GM18951 (cell line): Measurements from ENCODE around the gene PLCB3.

Experiments used
- POLR2A ChIP-seq: IDR thresholded peaks from 4 replicates; pipeline ENCODE4 v1.6.1; 2011; ENCODE audit warnings: mild to moderate bottlenecking; ENCODE audit not compliant: insufficient read length, insufficient read depth; ENCODE audit errors: extremely low read depth
- in situ Hi-C: fragments of 300-500 bp; cut with MboI; formaldehyde crosslinking; loops from one replicate; pipeline ENCODE4 v1.12.0; 2022; ENCODE audit warnings: low sequenced_read_pairs, mixed read lengths, inconsistent platforms; ENCODE audit not compliant: unreplicated experiment

The PLCB3 gene

DNA sequence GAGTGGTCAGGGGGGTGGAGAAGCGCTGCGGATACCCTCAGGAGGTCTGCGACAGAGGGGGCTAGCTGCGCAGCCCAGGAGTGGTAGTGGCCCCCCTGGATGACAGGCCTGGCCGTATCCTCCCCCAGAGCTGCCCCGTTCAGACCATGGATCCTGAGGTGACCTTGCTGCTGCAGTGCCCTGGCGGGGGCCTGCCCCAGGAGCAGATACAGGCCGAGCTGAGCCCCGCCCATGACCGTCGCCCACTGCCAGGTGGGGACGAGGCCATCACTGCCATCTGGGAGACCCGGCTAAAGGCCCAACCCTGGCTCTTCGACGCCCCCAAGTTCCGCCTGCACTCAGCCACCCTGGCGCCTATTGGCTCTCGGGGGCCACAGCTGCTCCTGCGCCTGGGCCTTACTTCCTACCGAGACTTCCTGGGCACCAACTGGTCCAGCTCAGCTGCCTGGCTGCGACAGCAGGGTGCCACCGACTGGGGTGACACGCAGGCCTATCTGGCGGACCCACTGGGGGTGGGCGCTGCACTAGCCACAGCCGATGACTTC lies 24.8 kb upstream of the PLCB3 start:
- TF ChIP-seq POLR2A = peak; percentile 25
- in situ Hi-C loops = no loop called here

DNA sequence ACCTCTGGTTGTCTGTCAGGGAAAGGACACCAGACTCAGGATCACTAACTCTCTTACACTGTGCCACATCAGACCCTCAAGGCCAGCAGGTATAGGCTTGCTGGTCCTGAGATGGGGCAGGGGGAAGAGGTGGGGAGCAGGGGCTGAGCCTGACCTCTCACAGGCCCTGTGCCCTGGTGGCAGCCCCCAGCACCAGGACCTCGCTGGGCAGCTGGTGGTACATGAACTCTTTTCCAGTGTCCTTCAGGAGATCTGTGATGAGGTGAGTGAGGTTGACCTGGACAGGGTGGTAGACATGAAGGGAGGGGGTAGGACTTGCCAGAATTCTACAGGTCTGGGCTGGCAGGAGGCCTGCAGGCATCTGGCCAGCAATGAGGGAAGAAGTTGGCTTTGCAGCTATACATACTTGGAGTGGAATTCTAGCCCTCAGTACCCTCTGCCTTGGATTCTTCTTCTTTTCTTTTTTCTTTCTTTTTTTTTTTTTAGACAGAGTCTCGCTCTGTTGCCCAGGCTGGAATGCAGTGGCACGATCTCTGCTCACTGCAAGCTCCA lies 23.8 kb upstream of the PLCB3 start:
- in situ Hi-C loops = no loop called here
- no peak for TF ChIP-seq POLR2A

DNA sequence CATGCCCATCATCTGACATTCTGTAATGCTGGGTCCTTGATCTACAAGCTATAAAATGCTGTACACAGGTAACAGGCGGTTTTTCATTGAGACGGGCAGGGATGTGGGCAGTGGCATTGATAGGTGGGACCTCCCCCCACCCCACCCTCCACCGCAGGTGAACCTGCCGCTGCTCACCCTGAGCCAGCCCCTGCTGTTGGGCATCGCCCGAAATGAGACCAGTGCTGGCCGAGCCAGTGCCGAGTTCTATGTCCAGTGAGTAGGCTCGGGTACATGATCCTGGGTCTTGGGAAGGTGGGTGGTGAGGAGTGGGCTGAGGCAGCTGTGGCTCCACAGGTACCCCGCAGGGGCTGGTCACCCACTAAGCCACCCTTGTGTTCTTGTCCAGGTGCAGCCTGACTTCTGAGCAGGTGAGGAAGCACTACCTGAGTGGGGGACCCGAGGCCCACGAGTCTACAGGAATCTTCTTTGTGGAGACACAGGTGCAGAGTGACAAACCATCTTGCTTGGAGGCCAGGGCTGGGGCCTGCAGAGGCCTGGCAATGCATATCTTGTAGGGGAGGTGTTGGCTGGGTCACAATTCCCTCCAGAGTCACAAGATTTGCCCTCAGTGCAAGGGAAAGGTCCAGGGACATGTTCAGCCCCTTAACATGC lies 22.1 kb upstream of the PLCB3 start:
- TF ChIP-seq POLR2A = no peak
- in situ Hi-C loops = no loop called here

DNA sequence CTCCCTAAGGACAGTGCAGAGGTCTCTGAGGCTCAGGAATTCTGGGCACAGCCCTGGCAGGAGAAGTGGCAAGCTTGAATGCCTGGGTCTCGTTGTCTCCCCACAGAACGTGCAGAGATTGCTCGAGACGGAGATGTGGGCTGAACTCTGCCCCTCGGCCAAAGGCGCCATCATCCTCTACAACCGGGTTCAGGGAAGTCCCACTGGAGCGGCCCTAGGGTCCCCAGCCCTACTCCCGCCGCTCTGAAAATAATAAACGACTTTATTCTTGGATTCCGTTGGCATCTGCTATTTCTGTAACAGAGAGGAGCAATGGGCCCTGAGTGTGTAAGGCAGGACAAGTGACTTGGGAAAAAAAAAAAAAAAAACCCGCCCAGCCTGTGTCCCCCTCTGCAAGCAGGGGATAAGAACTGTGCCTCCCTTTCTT lies 21.6 kb upstream of the PLCB3 start:
- in situ Hi-C loops = no loop called here
- TF ChIP-seq POLR2A = no peak

DNA sequence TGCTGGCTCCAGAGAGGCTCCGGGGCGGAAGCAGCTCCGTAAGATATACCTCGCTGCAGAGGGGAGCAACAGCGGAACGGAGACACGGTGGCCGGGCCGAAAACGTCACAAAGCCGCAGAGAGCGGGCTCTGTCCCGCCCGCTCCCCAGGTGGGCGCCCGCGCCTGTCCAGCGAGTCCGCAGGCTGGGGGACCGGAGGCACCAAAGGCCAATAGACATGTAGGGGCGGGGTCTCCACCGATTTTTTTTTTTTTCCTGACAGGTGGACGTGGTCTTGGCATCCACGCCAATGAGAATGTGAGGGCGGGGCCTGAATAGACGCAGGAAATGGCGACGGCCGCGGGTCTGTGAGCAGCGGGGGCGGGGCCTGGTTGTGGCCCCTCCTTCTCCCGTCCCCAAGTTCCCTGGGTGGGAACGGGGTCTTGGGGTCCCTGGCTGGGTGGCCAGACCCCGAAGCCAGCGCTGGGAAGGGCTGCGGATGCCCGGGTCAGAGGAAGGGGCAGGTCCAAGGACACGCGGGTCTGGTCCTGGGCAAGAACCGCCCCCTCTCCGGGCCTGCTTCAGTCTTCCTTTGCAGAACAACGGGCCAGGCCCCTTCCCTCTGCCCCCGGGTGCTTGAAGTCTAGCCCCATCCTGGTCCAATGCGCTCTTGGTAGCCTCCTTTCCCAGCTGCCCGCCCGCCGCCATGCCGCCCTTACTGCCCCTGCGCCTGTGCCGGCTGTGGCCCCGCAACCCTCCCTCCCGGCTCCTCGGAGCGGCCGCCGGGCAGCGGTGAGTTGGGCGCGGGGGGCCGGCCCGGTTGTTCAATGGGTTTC lies 21.0 kb upstream of the PLCB3 start, which contains the start of gene DNAJC4:
Gene DNAJC4, plus strand, starts transcription at position 378 of the 814 bp plus-strand sequence. Its CDS starts 307 bp downstream, at position 685.
- TF ChIP-seq POLR2A = peak; percentile 75
- in situ Hi-C loops = no loop called here

DNA sequence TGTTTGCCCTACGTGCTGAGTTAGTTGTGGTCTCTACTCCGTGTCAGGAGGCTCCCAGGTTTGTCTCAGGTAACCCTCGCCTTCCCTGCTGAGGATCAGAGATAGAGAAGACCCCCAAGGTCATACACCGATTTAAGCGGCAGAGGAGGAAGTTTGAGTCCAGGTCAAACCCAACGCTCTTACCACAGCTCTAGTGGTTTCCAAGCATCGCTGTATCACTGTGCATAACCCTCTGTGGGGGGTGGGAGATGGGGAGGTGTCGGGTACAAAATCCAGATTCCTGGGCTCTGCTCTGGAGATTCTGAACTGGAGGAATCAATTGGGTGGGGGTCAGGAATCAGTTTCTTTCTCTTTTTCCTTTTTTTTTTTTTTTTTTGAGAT lies 20.4 kb upstream of the PLCB3 start:
- no peak for TF ChIP-seq POLR2A
- in situ Hi-C loops = no loop called here

DNA sequence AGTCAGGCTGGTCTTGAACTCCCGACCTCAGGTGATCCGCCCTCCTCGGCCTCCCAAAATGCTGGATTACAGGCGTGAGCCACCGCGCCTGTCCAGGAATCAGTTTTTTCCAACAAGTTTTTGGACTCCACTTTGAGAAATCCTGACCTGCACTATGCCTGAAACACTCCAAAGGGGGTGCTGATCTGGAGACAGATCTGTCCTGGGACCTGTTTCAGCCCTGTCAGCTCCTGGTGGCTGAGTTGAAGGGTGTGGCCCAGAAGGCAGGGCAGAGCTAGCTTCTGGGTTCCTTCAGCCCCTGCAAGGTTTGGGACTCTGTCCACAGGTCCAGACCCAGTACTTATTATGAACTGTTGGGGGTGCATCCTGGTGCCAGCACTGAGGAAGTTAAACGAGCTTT lies 19.8 kb upstream of the PLCB3 start:
- TF ChIP-seq POLR2A = no peak
- in situ Hi-C loops = no loop called here

DNA sequence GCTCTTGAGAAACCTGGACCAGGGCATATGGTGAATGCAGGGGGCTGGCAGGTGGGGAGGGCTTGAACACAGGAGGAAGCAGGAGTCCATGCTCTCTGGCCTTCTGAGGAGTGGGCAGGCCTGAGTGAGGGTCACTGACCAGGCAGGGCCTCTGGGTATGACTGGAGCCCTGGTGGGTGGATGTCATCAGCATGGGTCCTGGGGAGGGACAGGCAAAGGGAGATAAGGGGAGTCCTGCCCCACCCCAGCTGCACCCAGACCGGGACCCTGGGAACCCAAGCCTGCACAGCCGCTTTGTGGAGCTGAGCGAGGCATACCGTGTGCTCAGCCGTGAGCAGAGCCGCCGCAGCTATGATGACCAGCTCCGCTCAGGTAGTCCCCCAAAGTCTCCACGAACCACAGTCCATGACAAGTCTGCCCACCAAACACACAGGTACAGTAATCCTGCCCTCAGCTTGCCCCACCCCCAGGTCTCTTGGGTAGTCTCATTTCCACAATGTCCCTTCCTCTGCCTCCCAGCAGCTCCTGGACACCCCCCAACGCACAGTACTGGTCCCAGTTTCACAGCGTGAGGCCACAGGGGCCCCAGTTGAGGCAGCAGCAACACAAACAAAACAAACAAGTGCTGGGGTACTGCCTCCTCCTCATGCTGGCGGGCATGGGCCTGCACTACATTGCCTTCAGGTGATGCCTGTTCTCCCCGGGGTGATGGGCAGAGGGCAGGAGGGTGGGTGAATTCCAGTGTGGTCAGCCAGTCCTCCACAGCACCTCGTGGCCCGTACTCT lies 19.0 kb upstream of the PLCB3 start:
- TF ChIP-seq POLR2A = no peak
- in situ Hi-C loops = no loop called here

DNA sequence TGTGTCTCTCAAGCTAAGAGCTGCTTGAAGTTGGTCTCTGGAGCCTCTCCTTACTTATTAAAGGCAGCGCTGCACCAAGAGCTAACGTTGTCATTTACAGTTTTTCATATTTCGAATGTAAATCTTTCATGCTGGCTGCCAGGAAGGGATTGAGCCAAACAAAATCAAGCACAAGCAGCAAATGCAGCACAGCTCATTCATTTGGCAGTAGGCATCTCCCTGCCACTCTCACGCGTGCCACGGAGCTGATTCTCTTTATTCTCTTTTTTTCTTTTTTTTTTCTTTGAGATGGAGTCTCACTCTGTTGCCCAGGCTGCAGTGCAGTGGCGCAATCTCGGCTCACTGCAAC lies 18.4 kb upstream of the PLCB3 start:
- in situ Hi-C loops = no loop called here
- TF ChIP-seq POLR2A = no peak

DNA sequence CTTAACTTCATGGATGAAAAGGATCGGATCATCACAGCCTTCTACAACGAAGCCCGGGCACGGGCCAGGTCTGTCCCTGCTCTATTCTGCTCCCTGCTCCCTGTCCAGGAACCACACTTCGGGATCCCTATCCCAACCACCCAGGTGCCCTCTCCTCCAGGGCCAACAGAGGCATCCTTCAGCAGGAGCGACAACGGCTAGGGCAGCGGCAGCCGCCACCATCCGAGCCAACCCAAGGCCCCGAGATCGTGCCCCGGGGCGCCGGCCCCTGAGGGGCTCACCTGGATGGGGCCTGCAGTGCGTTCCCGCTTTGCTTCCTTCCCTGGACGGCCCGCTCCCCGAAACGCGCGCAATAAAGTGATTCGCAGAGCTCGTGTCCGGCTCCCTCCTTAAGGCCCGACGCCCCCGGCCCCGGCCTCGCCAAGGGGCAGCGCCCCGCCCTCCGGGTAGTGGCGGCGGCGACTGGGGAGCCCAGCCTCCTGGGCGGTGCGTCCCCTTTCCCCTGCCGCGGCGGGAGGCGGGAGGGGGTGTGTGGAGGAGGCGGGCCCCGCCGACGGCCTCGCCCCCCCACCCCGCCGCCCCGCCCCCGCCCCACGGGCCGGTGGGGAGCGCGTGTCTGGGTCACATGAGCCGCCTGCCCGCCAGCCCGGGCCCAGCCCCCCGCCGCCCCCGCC lies 17.3 kb upstream of the PLCB3 start, which contains the start of gene VEGFB:
Gene VEGFB, plus strand, starts transcription at position 672 of the 674 bp plus-strand sequence. CDS start 250 bp downstream, outside the sequence.
- no peak for TF ChIP-seq POLR2A
- in situ Hi-C loops = no loop called here

DNA sequence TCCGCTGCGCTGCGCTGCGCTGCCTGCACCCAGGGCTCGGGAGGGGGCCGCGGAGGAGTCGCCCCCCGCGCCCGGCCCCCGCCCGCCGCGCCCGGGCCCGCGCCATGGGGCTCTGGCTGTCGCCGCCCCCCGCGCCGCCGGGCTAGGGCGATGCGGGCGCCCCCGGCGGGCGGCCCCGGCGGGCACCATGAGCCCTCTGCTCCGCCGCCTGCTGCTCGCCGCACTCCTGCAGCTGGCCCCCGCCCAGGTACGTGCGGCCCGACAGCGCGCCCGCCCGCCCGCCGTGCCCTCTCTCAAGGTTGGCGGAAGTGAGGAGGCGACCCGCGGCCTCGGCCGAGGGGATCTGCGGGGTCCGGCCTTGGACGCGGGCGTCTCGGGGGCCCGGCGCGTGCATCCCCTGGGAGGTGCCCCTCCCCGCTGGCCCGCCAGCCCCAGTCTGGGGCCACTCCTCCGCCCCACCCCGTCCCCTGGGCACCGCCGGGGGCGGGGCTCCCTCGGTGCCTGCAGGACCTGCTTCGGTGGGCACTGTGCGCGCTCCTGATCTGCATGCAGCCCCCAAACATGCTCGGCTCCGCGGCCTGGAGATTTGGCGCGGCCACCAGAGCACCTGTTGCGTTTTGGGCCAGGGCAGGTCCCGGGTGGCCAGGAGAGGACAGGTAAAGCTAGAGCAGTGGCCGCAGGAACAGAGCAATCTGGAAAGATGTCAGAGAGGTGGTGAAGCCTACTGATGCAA lies 16.5 kb upstream of the PLCB3 start:
- in situ Hi-C loops = no loop called here
- no peak for TF ChIP-seq POLR2A
